Bone marrow (tissue), 2 donors: ENCODE data around the gene ODAM.
"Not testable (repeated sequence)": the region's sequence is repeated elsewhere in the genome, so short reads cannot be mapped to it uniquely, and the experiment has no call there.

ENCODE experiments used
- DNase-seq, 2 donors: peaks; one replicate each; lab custom pipeline; 2025; lab: John Stamatoyannopoulos, UW

ODAM gene

GRCh38 chr4:70195425-70195824 lies at the start of gene ODAM:
TSS of gene ODAM (plus strand) at chr4:70195725. CDS start at chr4:70196544, 819 bp downstream.
- no peak for DNase-seq

GRCh38 chr4:70151271-70151670 lies 44.3 kb upstream of the ODAM start:
- no peak for DNase-seq

GRCh38 chr4:70152088-70152487 lies 43.4 kb upstream of the ODAM start:
- no peak for DNase-seq

GRCh38 chr4:70153937-70154336 lies 41.6 kb upstream of the ODAM start, which contains the start of gene PRR27:
TSS of gene PRR27 (plus strand) at chr4:70154237. CDS start at chr4:70154376, 139 bp downstream.
- DNase-seq: no peak

GRCh38 chr4:70158576-70158975 lies 36.9 kb upstream of the ODAM start:
- DNase-seq: no peak

GRCh38 chr4:70177090-70177489 lies 18.4 kb upstream of the ODAM start:
- DNase-seq: no peak

GRCh38 chr4:70178075-70178660 lies 17.4 kb upstream of the ODAM start:
- DNase-seq: no peak

- no peak for DNase-seq
Measured at GRCh38 chr4:70179811-70180210, 15.7 kb upstream of the ODAM start.

GRCh38 chr4:70181864-70182263 lies 13.7 kb upstream of the ODAM start:
- DNase-seq: no peak

- no peak for DNase-seq
Measured at GRCh38 chr4:70182517-70183167, 12.9 kb upstream of the ODAM start.

GRCh38 chr4:70183168-70183939 lies 12.2 kb upstream of the ODAM start:
- DNase-seq: peak in 1 of 2 donors; percentile 20

GRCh38 chr4:70183940-70184246 lies 11.6 kb upstream of the ODAM start:
- no peak for DNase-seq

- DNase-seq: no peak
Measured at GRCh38 chr4:70187216-70187615, 8.3 kb upstream of the ODAM start.

- DNase-seq: no peak
Measured at GRCh38 chr4:70190579-70190978, 4.9 kb upstream of the ODAM start.

GRCh38 chr4:70191647-70192046 lies 3.9 kb upstream of the ODAM start:
- DNase-seq: no peak

- no peak for DNase-seq
Measured at GRCh38 chr4:70192895-70193294, 2.6 kb upstream of the ODAM start.

GRCh38 chr4:70196857-70197256 lies 1.3 kb downstream of the ODAM start:
- DNase-seq: no peak

- DNase-seq: no peak
Measured at GRCh38 chr4:70197842-70198241, 2.3 kb downstream of the ODAM start.

GRCh38 chr4:70203601-70204000 lies 8.1 kb downstream of the ODAM start:
- DNase-seq: no peak

GRCh38 chr4:70212752-70213151 lies 17.2 kb downstream of the ODAM start:
- not testable (repeated sequence) for DNase-seq

GRCh38 chr4:70216109-70216508 lies 20.6 kb downstream of the ODAM start:
- DNase-seq: not testable (repeated sequence)

- DNase-seq: not testable (repeated sequence)
Measured at GRCh38 chr4:70216550-70216949, 21.0 kb downstream of the ODAM start.

GRCh38 chr4:70221389-70221788 lies 25.9 kb downstream of the ODAM start:
- not testable (repeated sequence) for DNase-seq
